Lung (tissue), 12 donors: ENCODE measurements around the gene ZBTB46. TPM values are rescaled to one million over a fixed set of nuclear protein-coding genes. Genes with fewer than 3 reads are reported as not detected.
A peak's percentile ranks its signal among the peaks of the same experiment; 100 is the strongest.

Experiments
- ATAC-seq: fragments of 200-7000 bp; cut with Tn5 transposase; one replicate; pipeline ENCODE4 v1.9.1; 2020; ENCODE audit warnings: moderate number of reproducible peaks; ENCODE audit not compliant: insufficient read depth, low FRiP score
- DNase-seq, 3 donors: peaks; one replicate each; pipeline ENCODE4 v3.0.0-alpha.2; 2013 to 2017
- H3K27ac ChIP-seq, 2 donors: one replicate each; pipeline ENCODE4 v1.5.1; 2013; ENCODE audit warnings: mild to moderate bottlenecking in 2 of 2, moderate library complexity in 2 of 2, control low read depth in 1 of 2, inconsistent platforms in 1 of 2, low read depth in 1 of 2, low read length in 1 of 2
- H3K27me3 ChIP-seq, 3 donors: one replicate each; pipeline ENCODE4 v1.5.1; 2013; ENCODE audit warnings: low read length in 2 of 3; ENCODE audit not compliant: control insufficient read depth in 3 of 3, insufficient read depth in 3 of 3
- H3K36me3 ChIP-seq, 4 donors: one replicate each; pipeline ENCODE4 v1.5.1; 2013; ENCODE audit warnings: low read length in 4 of 4, mild to moderate bottlenecking in 1 of 4, moderate library complexity in 1 of 4; ENCODE audit not compliant: control insufficient read depth in 4 of 4, insufficient read depth in 4 of 4
- H3K4me1 ChIP-seq, 5 donors: one replicate each; pipeline ENCODE4 v1.5.1; 2013; ENCODE audit warnings: low read length in 5 of 5, mild to moderate bottlenecking in 2 of 5, moderate library complexity in 1 of 5; ENCODE audit not compliant: control insufficient read depth in 5 of 5, insufficient read depth in 5 of 5
- H3K4me3 ChIP-seq: one replicate; pipeline ENCODE4 v1.5.1; 2013; ENCODE audit warnings: mild to moderate bottlenecking, control low read depth, moderate library complexity
- H3K9ac ChIP-seq, 2 donors: one replicate each; pipeline ENCODE4 v1.5.1; 2013; ENCODE audit warnings: low read length in 2 of 2, control low read depth in 1 of 2; ENCODE audit not compliant: insufficient read depth in 1 of 2
- H3K9me3 ChIP-seq, 4 donors: one replicate each; pipeline ENCODE4 v1.5.1; 2013; ENCODE audit warnings: low read length in 3 of 4, mild to moderate bottlenecking in 1 of 4, moderate library complexity in 1 of 4; ENCODE audit not compliant: control insufficient read depth in 4 of 4, insufficient read depth in 3 of 4
- CTCF ChIP-seq: IDR thresholded peaks from 2 replicates; pipeline ENCODE4 v1.5.1; 2012; ENCODE audit warnings: mild to moderate bottlenecking; ENCODE audit errors: control extremely low read depth, extremely low read depth
- WGBS, 2 donors: extraction: QIAGEN DNeasy Blood & Tissue Kit; methylation state at CpG; one replicate each; pipeline ENCODE4 v1.1.7; 2013; 5-methylcytosine and 5-hydroxymethylcytosine counted together
- polyA plus RNA-seq, 2 donors: library from polyadenylated mRNA; stranded (reverse); fragments of 200-250 nt; gene quantifications; one replicate each; pipeline ENCODE4 v1.2.1, GENCODE V29; 2013
- total RNA-seq, 2 donors: library from RNA; depleted of rRNA in 1 of 2; stranded (reverse); fragments of >200 nt in 1 of 2; gene quantifications; one replicate each; pipeline ENCODE4 v1.2.1, GENCODE V29; 2014 to 2021
- donor health status: control.
- donor health status: control.
- donor health status: Bipolar disorder and iron deficiency.
- donor health status: healthy.
- donor health status: DM: yes; HTN: yes; CAD: no.

The ZBTB46 gene
- total and polyA plus RNA-seq, 4 donors, result 3.4 to 15.3 (median 7.6) TPM

- H3K9ac ChIP-seq, result no peak overlapping the region
- H3K36me3 ChIP-seq, result peaks cover 0 to 19% (median 0%) of the 10 kb centered on the region in 4 donors
- H3K4me1 ChIP-seq, result peaks cover 0 to 9% (median 0%) of the 10 kb centered on the region in 5 donors
- TF ChIP-seq CTCF, result no peak
- no peaks in the 10 kb centered on the region for H3K9me3 ChIP-seq
- DNase-seq (peak in 1 of 3 donors; percentile 12), ATAC-seq (no peak)
- H3K4me3 ChIP-seq, result no peak overlapping the region
- H3K27me3 ChIP-seq, result no peaks in the 10 kb centered on the region
- 82 to 85% methylated on average over 16 of the region's 16 CpGs for WGBS, 2 donors
- no peak overlapping the region for H3K27ac ChIP-seq
Measured at GRCh38 chr20:63749597-63750508, 81.2 kb downstream of the ZBTB46 start.

- no peaks in the 10 kb centered on the region for H3K27me3 ChIP-seq
- H3K9me3 ChIP-seq, result no peaks in the 10 kb centered on the region
- no peak for DNase-seq
- H3K27ac ChIP-seq, result no peak overlapping the region
- 93 to 97% methylated on average over 11 of the region's 11 CpGs for WGBS, 2 donors
- TF ChIP-seq CTCF, result no peak
- H3K36me3 ChIP-seq, result peaks cover 0 to 19% (median 0%) of the 10 kb centered on the region in 4 donors
- peaks cover 0 to 11% (median 0%) of the 10 kb centered on the region in 5 donors for H3K4me1 ChIP-seq
- no peak overlapping the region for H3K4me3 ChIP-seq
- ATAC-seq, result no peak
- no peak overlapping the region for H3K9ac ChIP-seq
Measured at GRCh38 chr20:63748934-63749270, 82.2 kb downstream of the ZBTB46 start.

- DNase-seq (no peak), ATAC-seq (no peak)
- WGBS, 2 donors, result 80 to 85% methylated on average over 20 of the region's 20 CpGs
- H3K27ac ChIP-seq, result no peak overlapping the region
- no peak for TF ChIP-seq CTCF
- H3K27me3 ChIP-seq, result no peaks in the 10 kb centered on the region
- peaks cover 0 to 11% (median 0%) of the 10 kb centered on the region in 5 donors for H3K4me1 ChIP-seq
- no peak overlapping the region for H3K4me3 ChIP-seq
- H3K36me3 ChIP-seq, result peaks cover 0 to 23% (median 0%) of the 10 kb centered on the region in 4 donors
- no peaks in the 10 kb centered on the region for H3K9me3 ChIP-seq
- no peak overlapping the region for H3K9ac ChIP-seq
Measured at GRCh38 chr20:63748070-63748933, 82.8 kb downstream of the ZBTB46 start.
